Muscle layer of colon (tissue), 2 donors: Measurements from ENCODE around the gene RARS1.

Experiments
- H3K27ac ChIP-seq: one replicate; pipeline ENCODE4 v1.7.0; 2013; ENCODE audit warnings: low read depth, mild to moderate bottlenecking, low read length, moderate library complexity
- H3K27me3 ChIP-seq, 2 donors: one replicate each; pipeline ENCODE4 v1.7.0; 2013; ENCODE audit warnings: low read length in 2 of 2, mild to moderate bottlenecking in 2 of 2; ENCODE audit not compliant: insufficient read depth in 2 of 2, control insufficient read depth in 1 of 2
- H3K36me3 ChIP-seq: one replicate; pipeline ENCODE4 v1.7.0; 2013; ENCODE audit warnings: mild to moderate bottlenecking, low read length; ENCODE audit not compliant: insufficient read depth
- H3K4me1 ChIP-seq: one replicate; pipeline ENCODE4 v1.7.0; 2013; ENCODE audit warnings: mild to moderate bottlenecking, low read length; ENCODE audit not compliant: insufficient read depth
- H3K4me3 ChIP-seq, 2 donors: one replicate each; pipeline ENCODE4 v1.7.0; 2013; ENCODE audit warnings: low read length in 2 of 2, low read depth in 1 of 2, mild to moderate bottlenecking in 1 of 2, moderate library complexity in 1 of 2
- H3K9ac ChIP-seq: one replicate; pipeline ENCODE4 v1.7.0; 2013; ENCODE audit warnings: low read length
- H3K9me3 ChIP-seq: one replicate; pipeline ENCODE4 v1.7.0; 2013; ENCODE audit warnings: mild to moderate bottlenecking, low read length
- donor health status: abdominal sarcoma.
- donor health status: Adenocarcinoma of cecum.

Gene RARS1

DNA sequence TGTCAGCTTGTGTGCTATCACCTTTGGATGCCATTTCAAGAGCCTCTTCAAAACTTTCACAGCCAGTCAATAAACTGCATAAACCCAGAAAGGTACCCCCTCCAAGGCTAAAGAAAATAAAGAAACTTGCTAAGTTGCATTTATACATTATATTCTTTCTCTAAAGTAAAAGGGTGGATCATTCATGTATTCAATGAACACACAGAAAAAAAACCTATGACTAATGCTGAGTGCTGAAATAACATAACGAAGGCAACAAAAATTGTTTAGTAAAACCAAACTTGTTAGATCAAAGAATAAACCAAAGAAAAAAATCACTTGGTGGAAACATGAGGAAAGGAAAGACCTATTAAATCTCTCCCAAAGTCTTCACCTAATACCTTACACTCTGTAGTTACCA, 77.7 kb downstream of the RARS1 start:
- H3K9ac ChIP-seq, result no peak overlapping the region
- no peak overlapping the region for H3K27ac ChIP-seq
- H3K27me3 ChIP-seq, result no peaks in the 10 kb centered on the region
- H3K4me1 ChIP-seq, result no peaks in the 10 kb centered on the region
- peaks cover 33% of the 10 kb centered on the region for H3K36me3 ChIP-seq
- no peak overlapping the region for H3K4me3 ChIP-seq
- H3K9me3 ChIP-seq, result no peaks in the 10 kb centered on the region

DNA sequence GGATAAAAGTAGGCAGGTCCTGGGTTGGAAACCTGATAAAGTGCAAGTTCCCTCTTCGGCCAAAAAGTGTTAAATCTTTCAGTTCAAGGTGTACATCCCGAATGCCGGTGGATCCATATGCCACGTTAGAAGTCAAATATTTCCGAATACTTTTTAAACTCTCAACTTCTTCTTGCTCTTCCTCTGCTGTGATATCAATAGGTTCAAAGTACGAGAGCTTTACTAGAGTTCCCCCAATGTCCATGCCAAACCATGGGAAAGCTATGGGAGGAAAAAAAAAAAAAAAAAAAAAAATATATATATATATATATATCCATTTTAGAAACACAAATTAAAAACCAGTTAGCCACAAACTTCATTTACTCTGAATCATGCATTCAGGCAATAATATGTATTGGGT, 82.5 kb downstream of the RARS1 start:
- Histone ChIP-seq H3K36me3 (peaks cover 22% of the 10 kb centered on the region), H3K9me3 (no peaks in the 10 kb centered on the region), H3K9ac (no peak overlapping the region), H3K27ac (no peak overlapping the region), H3K4me3 (no peak overlapping the region), H3K4me1 (no peaks in the 10 kb centered on the region), H3K27me3 (no peaks in the 10 kb centered on the region)
